NCI-H2107 treated with DMSO at 0.1 percent for 48 hours (cell line): ENCODE data around the gene MALAT1.

Source experiments
- DNase-seq: peaks from one replicate; lab custom pipeline; 2025; ENCODE audit not compliant: unreplicated experiment; lab: John Stamatoyannopoulos, UW

The MALAT1 gene

DNA sequence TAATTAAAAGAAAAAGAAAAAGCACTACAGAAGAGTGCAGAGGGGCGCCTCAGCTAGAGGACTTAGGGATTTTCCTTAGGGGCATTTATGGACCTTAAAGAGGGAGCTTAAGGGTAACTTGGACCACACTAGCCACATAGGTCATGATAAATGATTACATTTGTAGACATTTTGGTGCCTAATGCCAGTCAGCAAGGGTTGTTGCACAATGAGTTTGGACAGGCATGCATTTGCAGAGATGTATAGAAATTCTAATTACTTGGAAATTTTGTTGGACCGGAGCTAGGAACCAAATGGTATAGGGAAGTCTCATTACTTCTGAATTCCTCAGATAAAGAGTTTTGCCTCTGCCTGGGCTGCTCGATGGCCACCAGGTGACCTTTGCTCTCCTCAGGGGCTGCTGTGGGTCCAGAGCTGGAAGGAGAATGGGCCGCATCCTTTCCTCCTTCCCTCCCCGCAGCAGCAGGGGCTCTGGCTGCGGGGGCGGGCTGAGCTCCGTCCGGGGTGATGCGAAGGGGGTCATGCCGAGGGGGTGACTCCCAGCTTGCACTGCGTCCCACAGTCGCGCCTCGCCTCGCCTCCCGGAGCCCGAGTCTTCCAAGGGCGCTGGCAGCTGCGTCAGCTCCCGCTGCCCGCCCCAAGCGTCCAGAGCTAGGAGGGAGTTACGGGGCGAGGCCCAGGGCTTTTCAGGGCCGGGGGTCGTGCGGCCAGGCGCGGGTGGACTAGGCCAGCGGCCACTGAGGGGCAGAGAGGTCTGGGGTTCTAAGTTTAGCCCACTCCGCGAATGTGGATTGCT lies 20.3 kb upstream of the MALAT1 start:
- peak; percentile 31 for DNase-seq

DNA sequence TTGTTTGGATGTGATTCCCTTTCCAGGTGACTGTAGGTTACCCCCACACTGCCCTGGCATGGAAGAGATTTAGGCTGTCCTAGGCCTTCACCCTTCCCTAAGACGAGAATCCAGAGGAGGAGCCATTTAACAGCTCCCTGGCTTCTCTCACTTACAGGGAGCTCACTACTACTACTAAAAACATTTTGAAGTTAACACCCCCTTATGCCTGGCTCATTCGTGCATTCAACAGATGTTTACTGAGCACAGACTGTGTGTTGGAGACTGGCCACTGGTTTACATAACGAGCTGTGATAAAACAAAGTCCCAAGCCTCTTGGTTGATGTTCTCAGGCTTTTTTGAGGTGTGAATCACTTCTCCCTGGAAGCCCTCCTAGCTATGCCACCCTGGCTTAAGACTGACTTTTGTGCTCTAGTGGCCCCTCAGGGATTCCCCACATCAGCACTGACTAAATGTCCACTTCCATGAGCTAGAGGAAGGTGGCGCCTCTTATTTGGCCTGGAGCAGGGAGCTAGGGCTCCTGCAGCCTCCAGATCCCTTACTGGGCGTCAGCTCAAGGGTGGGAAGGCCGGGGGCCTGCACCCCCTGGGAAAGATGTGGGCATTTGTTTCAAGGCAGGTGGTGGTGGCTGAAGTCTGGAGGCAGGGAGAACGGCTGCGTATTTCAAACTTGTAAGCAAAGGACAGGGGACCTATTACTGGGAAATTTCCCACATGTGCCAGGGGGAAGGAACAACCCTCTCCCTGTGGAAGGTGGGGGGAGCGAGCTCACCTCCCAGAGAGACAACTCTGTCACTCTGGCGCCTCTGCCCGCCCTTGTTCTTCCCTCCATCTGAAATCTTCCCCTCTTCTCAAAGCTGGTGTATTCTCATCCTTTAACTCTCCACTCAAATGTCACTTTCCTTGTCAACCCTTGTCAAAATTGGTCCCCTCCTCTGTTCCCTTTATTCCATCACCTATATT lies 19.4 kb upstream of the MALAT1 start:
- DNase-seq = peak; percentile 84

DNA sequence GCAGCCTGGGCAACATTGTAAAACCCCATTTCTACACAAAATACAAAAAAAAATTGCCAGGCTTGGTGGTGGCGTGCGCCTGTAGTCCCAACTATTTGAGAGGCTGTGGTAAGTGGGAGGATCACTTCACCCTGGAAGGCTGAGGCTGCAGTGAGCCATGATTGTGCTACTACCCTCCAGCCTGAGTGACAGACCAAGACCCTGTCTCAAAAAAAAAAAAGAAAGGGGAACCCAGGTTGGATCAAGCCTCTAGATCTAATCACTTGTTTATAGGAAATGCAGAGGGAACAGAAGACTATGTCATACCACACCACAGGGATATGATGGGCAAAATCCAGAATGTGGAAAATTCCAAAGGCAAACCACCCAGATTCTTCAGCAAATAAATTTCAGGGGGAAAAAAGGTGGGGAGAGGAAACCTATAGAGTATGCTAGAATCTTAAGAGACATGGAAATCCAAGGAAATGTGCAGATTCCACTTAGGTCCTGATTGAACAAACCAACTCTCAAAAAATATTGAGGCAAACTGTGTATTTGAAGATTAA lies 16.5 kb upstream of the MALAT1 start:
- DNase-seq = no peak

- DNase-seq = no peak
Observed at GRCh38 chr11:65485920-65486219, 13.0 kb upstream of the MALAT1 start.

GRCh38 chr11:65486570-65487466 lies 12.0 kb upstream of the MALAT1 start:
- DNase-seq = no peak

DNA sequence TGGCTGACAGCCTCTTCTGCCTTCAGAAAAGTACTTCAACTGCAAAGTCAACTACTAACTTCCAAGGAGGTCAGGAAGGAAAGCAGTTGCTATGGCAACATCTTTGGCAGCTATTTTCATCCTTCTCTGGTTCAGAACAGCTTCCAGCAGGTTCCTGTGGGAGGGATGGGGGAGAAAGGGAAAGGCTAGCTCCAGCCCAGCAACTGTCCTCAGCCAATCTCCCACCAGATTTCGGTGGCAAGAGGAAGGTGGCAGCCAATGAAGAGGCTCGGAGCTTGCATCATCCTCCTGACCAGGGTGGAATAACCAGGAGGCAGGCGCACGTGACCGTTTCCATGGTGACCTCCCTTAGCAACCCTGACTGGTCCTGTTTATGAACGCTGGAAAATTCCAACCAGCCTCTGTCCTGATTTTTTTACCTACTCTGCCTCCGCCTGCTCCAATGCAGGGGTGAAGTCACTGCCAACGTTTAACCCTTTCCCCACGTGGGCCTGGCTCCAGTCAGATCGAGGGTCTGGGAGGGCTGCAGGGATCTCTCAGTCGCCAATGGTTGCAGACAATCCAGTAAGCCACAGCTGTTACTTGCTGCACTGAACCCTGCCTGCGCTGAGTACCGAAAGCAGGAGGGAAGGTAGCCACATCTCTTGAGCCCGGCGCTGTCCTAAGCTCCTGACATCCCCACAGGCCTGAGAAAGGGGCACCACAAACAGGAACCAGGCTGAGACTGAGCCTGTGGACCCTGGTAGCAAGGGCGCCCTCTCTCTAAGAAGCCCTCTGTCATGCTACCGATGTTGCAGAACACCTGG lies 11.2 kb upstream of the MALAT1 start:
- DNase-seq = peak; percentile 97

- peak; percentile 67 for DNase-seq
Observed at GRCh38 chr11:65488273-65489034, 10.4 kb upstream of the MALAT1 start.

DNA sequence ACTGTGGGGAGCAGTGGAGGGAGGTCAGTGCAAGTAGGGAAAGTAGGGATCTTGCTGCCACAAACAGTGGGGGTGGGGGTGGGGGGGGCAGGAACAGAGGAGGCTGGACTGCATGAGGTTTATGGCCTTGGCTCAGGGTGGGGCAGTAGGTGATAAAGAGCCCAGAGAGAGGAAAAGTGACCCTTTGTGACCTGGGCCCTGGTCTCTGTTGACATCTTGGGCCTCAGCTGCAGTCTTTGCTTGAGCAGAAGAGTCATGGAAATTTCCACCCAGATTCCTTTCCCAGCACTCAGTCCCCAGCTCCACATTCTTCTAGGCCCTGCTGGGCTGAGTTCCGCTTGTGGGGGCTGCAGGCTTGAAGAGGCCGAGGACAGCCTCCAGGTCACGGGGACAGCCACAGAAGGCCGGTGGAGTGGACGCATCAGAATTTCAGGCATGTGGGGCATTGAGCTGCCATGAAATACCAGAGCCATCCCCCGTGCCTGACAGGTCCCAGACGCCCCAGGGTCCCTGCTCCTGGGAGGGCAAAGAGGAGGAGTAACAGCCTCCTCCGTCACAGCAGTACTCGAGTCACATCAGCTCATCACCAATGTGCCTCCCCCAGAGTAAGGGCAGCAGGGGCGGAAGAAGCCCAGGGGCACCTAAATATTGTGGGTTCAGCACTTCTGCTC lies 9.7 kb upstream of the MALAT1 start:
- DNase-seq = no peak

- no peak for DNase-seq
Observed at GRCh38 chr11:65489706-65490320, 9.0 kb upstream of the MALAT1 start.

- DNase-seq = no peak
Observed at GRCh38 chr11:65491163-65491465, 7.7 kb upstream of the MALAT1 start.

GRCh38 chr11:65491614-65492386 lies 7.0 kb upstream of the MALAT1 start:
- DNase-seq = peak; percentile 97

DNA sequence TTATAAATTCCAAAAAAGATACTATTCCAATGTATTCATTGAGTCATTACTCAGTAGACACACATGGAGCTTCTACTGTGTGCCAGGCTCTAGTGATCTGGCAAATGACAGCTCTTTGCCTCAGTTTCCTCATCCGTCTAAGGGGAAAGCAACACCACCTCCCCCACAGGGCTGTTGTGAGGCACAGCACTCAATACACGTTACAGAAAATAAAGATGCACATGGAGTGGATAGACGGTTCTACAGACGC lies 6.5 kb upstream of the MALAT1 start:
- DNase-seq = no peak

GRCh38 chr11:65492637-65493366 lies 6.0 kb upstream of the MALAT1 start:
- DNase-seq = peak; percentile 72

DNA sequence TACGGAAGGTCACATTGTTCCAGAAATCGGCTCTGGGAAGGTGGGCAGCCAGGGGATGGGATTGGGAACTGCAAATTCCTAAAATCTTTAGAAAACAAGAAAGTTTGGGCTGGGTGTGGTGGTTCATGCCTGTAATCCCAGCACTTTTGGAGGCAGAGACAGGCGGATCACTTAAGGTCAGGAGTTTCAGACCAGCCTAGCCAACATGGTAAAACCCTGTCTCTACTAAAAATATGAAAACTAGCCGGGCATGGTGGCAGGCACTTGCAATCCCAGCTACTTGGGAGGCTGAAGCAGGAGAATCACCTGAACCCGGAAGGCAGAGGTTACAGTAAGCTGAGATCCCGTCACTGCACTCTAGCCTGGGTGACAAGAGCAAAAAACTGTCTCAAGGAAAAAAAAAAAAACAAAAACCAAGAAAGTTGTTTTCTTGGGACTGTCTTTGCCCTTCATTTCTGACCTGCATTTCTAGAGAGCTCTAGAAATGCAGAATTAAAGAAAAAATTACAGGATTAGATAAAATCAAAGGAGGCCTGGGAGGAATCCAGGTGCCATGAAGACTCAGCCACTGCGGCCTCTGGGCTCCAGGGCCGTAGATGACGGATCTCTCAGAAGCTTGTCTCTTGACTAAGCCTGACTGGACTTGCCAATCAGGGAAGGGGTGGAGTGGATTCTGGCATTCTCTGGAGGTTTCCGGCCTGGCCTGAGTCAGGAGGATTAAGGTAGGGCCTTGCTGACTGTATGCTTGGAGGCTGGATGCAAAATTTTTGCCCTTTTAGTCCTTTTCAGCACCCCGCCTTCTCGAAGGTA lies 5.3 kb upstream of the MALAT1 start:
- DNase-seq = no peak

- DNase-seq = peak; percentile 77
Observed at GRCh38 chr11:65496304-65497140, 2.3 kb upstream of the MALAT1 start.
